HT-29 (cell line): ENCODE measurements around the gene PTPRN2. TPM values are rescaled to one million over a fixed set of nuclear protein-coding genes. Genes with fewer than 3 reads are reported as not detected.
"Not testable (repeated sequence)": the region's sequence is repeated elsewhere in the genome, so short reads cannot be mapped to it uniquely, and the experiment has no call there.

Experiments used
- DNase-seq: peaks from one replicate; pipeline ENCODE4 v3.0.0-alpha.2; 2015; ENCODE audit warnings: low spot score
- total RNA-seq: library from RNA; depleted of rRNA; stranded (reverse); fragments of >200 nt; shearing (Covaris generic); gene quantifications from 2 replicates; pipeline ENCODE4 v1.2.3, GENCODE V29; 2014

PTPRN2 gene
- total RNA-seq, 1 experiment from 2014 or later: 1.7 TPM

DNA sequence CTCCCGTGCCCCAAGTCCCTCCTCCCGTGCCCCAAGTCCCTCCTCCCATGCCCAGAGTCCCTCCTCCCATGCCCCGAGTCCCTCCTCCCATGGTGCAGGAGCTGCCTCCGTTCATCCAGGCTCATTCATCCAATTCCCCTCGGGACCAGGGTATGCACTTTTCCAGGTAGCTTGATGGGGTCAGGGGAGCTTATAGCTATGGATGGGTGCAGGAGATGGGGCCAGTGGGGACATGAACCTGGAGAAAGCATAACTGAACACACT lies 201.3 kb downstream of the PTPRN2 start:
- no peak for DNase-seq

GRCh38 chr7:158385496-158386354 lies 201.9 kb downstream of the PTPRN2 start:
- DNase-seq: not testable (repeated sequence)

- no peak for DNase-seq
Observed at GRCh38 chr7:158384746-158385145, 202.9 kb downstream of the PTPRN2 start.

DNA sequence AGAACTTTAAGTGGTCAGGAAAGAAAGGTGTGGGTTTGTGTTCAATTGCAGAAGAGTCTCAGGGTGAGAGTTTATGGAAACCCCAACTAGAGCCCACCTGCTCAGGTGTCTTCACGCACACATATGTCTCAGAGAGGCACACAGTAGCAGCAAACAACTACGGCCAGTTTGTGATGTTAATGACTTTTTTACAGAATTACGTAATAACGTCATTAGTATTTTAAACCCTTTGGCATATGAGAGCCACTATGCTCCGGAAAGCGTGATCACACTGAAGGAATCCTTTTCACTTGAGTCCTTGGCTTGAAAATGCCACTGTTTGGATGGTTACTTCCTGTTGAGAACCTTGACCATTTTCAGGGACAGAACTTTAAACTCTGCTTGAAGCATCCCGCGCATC lies 204.0 kb downstream of the PTPRN2 start:
- no peak for DNase-seq

- no peak for DNase-seq
Observed at GRCh38 chr7:158382363-158383254, 205.0 kb downstream of the PTPRN2 start.

DNA sequence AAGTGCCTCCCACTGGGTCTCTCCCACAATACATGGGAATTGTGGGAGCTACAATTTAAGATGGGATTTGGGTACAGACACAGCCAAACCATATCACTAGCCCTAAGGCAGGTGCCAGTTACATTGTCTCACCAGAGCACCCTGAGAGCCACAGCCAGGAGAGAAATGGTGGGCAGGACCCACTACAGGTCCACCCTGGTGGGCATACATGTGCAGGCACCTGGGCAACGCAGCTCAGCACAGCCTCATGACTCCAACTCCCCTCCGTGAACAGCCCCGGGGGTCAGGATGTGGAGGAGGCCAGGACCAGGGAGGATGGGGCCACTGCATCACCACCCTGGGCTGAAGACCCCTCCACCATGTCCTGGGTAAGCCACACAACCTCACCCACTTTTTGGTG lies 205.7 kb downstream of the PTPRN2 start:
- DNase-seq: no peak

DNA sequence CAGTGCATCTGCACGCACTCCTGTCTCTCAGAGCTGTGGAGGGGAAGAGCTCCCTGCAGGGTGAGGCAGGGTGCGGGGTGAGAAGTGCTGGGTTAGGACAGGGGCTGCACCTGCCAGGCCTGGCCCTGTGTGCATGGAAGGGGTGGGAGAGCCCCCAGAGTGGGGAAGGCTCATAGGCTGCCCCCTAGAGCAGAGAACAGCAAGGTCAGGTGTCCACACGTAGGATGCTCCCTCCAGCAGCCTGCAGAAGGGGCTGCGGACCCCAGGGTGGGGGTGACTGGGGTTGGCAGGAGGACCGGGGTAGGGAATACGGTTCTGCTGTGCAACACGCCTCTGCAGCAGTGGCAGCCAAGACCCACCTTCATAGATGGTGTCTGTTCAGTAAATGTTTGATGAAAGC lies 208.6 kb downstream of the PTPRN2 start:
- no peak for DNase-seq

DNA sequence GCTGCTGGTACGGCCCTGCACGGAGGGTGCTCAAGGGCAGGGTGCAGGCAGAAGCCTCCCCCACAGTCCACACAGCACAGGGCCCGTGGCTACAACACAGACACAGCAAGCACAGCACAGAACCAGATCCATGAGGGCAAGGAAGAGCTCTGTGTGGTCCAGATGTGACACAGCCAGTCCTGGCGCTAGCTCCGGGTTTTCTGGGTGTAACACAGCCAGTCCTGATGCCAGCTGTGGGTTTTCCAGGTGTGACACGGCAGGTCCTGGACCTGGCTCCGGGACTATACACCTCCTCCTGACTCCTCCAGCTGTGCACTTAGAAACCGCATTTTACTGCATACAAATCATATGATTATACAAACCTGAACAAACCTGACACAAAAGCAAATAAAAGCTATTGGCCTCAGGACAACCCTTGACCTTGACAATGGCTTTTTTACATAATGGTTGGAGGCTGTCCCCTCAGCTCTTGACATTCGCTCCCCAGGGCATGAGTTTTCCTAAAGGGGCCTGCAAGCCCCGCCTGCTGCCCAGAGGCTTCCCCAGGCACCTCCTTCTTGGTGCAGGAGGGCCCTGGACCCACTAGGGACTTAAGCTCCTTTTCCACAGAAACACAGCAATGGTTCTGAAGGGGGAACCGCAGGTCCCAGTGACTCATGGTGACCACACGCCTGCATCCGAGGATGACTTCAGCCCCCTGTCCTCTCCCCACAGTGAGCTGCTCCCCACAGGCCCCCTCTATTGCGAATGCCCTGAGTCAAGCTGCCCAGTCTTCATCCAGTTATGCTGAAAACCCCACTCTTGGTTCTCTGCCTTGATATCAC lies 209.6 kb downstream of the PTPRN2 start:
- no peak for DNase-seq

- not testable (repeated sequence) for DNase-seq
Observed at GRCh38 chr7:158376839-158377186, 210.8 kb downstream of the PTPRN2 start.

GRCh38 chr7:158376146-158376838 lies 211.3 kb downstream of the PTPRN2 start:
- DNase-seq: not testable (repeated sequence)

DNA sequence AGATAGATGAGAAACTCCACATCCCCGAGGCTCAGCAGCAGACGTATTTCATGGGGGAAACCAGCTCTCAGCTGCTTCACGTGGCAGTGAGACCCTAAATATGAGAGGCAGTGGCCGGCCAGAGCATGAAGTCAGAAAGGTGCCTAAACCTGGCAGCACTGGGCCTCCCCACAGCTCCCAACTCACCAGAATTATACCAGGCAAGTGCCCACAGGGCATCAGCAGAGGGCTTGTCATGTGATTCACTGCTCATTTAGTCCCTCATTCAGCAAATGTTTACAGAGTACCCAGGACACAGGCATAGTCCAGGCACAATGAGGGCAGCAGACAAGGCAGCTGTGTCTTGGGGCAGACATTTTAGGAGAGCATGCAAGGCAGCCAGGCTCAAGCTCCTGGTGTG lies 212.6 kb downstream of the PTPRN2 start:
- no peak for DNase-seq

GRCh38 chr7:158374586-158374985 lies 213.0 kb downstream of the PTPRN2 start:
- DNase-seq: no peak

DNA sequence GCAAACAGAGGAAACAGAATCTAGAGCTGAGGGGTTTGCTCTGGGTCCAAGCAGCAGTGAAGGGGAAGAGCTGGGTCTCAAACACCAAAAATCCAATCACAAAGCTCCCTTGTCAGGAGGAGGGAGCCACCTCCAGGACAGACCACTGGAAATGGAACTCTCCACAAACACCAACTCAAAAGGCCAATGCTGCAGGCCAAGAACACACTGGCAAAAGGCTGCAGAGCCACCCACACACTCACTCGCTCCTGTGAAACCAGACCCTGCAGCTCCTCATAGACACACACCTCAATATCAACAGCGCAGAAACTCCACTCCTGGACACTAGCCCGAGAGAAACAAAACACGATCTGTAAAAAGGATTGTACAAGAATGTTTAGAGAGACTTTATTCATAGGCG lies 213.5 kb downstream of the PTPRN2 start:
- DNase-seq: no peak

- DNase-seq: no peak
Observed at GRCh38 chr7:158373476-158374133, 214.0 kb downstream of the PTPRN2 start.

- no peak for DNase-seq
Observed at GRCh38 chr7:158372400-158373342, 215.0 kb downstream of the PTPRN2 start.

GRCh38 chr7:158371856-158372255 lies 215.8 kb downstream of the PTPRN2 start:
- no peak for DNase-seq

GRCh38 chr7:158369866-158370265 lies 217.8 kb downstream of the PTPRN2 start:
- no peak for DNase-seq

GRCh38 chr7:158369290-158369689 lies 218.3 kb downstream of the PTPRN2 start:
- no peak for DNase-seq

- no peak for DNase-seq
Observed at GRCh38 chr7:158368449-158368848, 219.2 kb downstream of the PTPRN2 start.

GRCh38 chr7:158367634-158367982 lies 220.0 kb downstream of the PTPRN2 start:
- DNase-seq: no peak
